Testis (tissue), 2 donors: ENCODE results near the gene FLT3LG.
A peak's percentile ranks its signal among the peaks of the same experiment; 100 is the strongest.

Experiments
- POLR2A ChIP-seq: fragments of 450-650 bp; IDR thresholded peaks from one replicate; pipeline ENCODE4 v1.6.1; 2017; ENCODE audit warnings: antibody characterized with exemption, mild to moderate bottlenecking, moderate library complexity
- TF ChIP-seq, protein P1 (sequence below), 3 experiments: fragments of 450-650 bp in 2 of 3; fragments of 200-600 bp in 1 of 3; sonication (generic) in 1 of 3; IDR thresholded peaks; one replicate each; pipeline ENCODE4 v1.5.1; 2016 to 2019; ENCODE audit warnings: antibody characterized with exemption in 3 of 3, mild to moderate bottlenecking in 2 of 3, moderate library complexity in 1 of 3

DNA sequence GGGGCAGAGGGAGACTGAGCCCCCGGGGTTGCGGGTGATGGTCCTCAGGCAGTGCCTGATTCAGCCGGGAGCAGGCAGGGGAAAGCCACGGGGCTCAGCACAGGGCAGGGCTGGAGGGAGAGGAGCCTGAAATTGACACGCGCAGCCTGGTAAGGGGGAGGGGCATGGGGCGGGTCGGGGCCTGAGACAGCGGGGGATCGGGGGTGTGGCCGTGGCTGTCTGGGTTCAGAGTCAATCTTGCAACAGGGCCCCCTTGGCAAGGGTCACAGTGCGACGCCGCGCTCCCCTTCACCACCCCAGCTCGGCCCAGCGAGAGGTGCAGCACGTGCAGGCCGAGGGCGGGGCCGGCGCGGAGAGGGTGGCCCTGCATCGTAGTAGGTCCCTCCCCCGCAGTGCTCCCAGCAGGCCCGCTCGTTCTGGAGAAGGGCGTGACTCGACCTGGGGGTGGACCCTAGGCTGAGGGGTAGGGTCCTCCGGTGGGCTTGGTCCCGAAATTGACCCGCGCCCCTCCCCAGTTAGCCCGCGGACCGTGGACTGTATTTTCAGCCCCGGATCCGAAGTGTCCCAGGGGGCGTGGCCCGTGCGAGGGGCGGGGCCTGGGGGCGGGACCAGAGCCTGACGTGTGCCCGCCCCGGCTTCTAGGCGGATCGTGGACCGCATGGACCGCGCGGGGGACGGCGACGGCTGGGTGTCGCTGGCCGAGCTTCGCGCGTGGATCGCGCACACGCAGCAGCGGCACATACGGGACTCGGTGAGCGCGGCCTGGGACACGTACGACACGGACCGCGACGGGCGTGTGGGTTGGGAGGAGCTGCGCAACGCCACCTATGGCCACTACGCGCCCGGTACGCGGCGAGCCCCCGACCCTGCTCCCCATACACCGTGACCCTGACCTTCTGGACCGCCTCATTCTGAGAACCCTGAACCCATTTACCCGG lies 59.8 kb downstream of the FLT3LG start:
- TF ChIP-seq POLR2A: no peak
- TF ChIP-seq, protein P1, sequence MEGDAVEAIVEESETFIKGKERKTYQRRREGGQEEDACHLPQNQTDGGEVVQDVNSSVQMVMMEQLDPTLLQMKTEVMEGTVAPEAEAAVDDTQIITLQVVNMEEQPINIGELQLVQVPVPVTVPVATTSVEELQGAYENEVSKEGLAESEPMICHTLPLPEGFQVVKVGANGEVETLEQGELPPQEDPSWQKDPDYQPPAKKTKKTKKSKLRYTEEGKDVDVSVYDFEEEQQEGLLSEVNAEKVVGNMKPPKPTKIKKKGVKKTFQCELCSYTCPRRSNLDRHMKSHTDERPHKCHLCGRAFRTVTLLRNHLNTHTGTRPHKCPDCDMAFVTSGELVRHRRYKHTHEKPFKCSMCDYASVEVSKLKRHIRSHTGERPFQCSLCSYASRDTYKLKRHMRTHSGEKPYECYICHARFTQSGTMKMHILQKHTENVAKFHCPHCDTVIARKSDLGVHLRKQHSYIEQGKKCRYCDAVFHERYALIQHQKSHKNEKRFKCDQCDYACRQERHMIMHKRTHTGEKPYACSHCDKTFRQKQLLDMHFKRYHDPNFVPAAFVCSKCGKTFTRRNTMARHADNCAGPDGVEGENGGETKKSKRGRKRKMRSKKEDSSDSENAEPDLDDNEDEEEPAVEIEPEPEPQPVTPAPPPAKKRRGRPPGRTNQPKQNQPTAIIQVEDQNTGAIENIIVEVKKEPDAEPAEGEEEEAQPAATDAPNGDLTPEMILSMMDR (IDR thresholded peaks at IDR 0.05): peak in 1 of 3 experiments; percentile 18
